GM19467 (cell line): Measurements from ENCODE around the gene CYB5RL.
"Not testable (repeated sequence)": the region's sequence is repeated elsewhere in the genome, so short reads cannot be mapped to it uniquely, and the experiment has no call there.

Experiments
- ATAC-seq: cut with Tn5 transposase; IDR thresholded peaks from one replicate; pipeline ENCODE4 v1.9.1; 2021; ENCODE audit warnings: mild to moderate bottlenecking, moderate library complexity; ENCODE audit not compliant: unreplicated experiment

CYB5RL gene

GRCh38 chr1:54191525-54191924 is 8.3 kb downstream of the CYB5RL start:
- ATAC-seq, result no peak

DNA sequence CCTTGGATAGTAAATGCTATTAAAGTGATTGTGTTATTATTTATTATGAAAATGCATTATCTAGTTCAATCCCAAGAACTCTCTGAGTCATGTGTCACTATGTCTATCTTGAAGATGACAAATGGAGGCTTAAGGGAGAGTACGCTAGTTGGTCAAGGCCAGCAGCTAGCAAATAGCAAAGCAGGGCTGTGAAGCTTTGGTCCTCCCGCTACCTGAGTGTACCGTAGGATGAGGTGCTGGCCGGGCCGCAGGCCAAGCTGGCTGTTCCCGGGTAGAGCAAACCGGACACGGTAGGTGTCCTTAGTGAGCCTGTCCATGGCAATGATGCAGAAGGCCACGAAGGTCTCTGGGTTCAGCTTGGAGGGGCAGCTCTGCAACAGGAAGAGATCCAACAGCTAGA is 9.3 kb downstream of the CYB5RL start:
- no peak for ATAC-seq

DNA sequence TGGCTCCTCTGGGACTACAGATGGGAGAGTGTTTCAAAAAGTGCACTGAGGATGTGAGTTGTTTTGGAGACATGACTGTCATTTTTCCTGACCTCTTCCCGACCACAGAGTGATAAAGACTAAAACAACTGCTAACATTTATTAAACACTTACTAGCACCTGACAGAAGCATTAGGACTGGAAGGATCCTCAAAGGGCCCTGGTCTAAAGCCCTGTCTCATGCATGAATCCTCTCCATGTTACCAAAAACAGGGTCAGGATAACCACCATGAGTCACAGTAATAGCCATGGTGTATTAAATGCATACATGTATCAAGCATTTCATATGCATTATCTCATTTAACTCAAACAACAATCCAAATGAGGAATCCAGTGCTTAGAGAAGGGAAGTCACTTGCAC is 11.5 kb downstream of the CYB5RL start:
- ATAC-seq, result no peak

- ATAC-seq, result no peak
Observed at GRCh38 chr1:54186056-54186455, 13.8 kb downstream of the CYB5RL start.

DNA sequence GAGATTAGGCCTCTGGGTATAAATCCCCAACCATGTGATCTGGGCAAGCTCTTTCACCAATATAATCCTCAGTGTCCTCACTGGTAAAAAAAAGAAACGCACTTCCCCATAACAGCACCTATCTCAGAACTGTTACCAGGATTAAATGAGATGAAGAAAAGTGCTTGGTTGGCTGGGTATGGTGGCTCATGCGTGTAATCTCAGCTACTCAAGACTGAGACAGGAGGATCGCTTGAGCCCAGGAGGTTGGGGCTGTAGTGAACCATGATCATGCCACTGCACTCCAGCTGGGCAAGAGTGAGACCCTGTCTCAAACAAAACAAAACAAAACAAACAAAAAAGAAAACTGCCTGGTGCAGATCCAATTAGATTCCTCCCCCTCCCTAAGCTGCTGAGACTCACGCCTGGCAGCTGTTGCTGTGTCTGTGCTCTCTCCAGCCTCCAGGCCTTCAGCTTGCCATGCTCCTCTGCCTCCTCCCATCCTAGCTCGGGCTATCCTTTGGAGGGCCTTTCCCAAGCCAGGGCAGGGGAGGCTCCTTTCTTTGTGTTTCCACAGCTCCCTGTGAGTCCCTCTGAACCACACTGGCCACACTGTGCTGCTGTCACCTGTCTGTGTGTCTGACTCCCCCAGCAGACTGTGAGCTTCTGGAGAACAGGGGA is 19.0 kb downstream of the CYB5RL start:
- ATAC-seq, result no peak

DNA sequence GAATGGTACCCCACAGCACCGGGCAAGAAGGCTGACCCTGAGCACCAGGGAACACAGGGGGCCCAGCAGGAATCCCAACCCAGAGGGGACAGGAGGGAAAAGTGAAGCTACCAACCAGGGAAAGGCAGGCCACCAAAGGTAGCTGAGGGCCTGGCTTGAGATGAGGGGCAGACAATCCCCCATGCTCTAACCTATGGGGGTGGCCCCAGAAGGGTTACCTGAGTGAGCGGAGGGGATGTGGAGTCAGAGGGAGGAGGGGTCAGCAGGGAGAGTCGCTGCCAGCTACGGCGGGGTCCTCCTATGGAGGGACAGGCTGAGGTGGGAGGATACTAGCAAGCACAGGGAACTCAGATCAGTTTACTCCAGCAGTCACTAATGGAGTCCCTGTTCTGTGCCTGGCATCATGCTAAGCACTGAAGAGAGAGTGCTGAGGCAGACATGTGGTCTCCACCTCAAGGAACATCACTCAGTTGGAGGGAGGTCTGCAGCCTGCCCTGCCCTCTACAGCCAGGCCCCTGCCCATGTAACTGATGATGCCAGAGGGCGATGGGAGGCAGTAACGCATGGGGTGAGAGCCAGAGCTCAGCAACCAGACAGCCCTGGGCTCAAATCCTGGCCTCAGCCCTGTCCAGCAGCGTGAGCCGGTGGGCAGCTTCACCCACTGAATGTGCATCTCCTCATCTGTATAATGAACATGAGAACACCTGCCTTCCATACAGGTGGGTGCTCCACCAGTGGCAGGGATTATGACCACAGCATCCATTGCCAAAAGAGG is 21.3 kb downstream of the CYB5RL start:
- ATAC-seq, result no peak

DNA sequence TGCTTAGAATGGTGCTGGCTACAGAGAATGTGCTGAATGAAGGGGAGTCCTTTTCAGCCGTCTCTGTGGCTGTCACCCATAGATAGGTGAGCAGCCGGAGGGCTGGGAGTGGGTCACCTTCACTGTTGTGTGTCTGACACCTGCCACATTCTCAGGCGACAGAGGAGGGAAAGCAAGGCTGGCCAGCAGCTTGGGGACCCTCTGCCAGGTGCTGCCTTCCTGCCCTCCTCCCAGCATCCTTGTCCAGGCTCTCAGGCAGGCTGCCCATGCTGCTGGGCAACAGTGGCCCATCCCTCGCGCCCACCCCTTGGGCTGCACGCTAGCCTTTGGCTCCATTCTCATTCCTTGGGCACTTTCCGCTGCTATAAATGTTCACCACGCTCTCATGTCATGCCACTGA is 22.1 kb downstream of the CYB5RL start:
- ATAC-seq, result no peak

- no peak for ATAC-seq
Observed at GRCh38 chr1:54176621-54177327, 23.1 kb downstream of the CYB5RL start.

GRCh38 chr1:54174106-54174505 is 25.7 kb downstream of the CYB5RL start:
- ATAC-seq, result no peak

DNA sequence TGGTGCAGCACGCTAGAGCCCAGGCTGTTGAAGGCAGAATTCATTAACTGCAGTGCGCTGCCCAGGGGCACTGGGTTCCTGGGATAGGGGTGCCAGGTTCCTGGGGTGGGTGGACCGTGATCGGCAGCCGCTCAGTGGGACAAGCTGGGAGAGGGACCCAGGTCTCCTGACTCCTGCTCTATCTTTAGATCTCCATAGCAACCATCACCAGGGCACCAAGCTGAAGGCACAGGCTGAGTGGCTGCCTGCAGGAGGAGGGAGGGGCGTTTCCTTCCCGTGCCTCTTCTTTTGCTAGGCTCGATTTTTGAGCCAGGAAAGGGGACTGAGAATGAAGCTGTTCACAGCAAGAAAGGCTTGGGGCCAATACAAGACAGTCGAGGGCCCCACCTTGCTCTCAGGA is 26.1 kb downstream of the CYB5RL start:
- no peak for ATAC-seq

GRCh38 chr1:54172614-54173599 is 26.9 kb downstream of the CYB5RL start:
- no peak for ATAC-seq

DNA sequence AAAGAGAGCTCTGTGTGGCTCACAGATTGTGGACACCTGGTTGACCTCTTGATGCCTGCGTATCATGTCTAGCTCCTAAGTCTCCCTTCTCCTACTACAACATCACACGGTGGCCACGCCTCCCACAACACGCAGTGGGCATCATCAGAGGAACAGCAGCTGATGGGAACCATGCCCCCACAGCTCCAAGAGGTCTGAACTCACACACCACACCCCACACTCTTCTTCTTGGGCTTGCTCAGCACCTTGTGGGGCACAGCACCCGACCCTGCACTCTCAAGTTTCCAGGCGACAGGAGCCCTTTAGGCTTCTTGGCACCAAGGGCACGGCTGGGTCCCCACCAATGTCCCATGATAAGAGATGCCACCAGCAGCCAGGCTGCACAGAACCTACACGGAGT is 28.2 kb downstream of the CYB5RL start:
- no peak for ATAC-seq

DNA sequence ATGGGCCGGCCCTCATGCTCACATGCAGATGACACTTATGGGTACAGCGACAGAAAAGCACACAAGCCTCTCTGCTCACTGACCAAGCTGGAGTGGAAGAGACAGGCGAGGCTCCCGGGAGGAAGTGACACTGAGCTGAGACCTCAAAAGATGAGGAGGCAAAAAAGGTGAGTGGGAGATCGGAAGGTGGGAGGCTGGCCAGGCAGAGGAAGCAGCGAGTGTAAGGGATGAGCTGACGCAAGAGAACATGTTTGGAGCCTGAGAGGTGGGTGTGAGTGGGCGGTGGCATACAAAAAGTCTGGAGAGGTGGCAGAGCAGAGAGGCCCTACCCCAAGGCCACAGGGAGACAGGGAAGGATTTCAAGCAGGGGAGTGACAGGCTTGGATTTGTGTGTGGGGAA is 28.8 kb downstream of the CYB5RL start:
- no peak for ATAC-seq

GRCh38 chr1:54169068-54169467 is 30.8 kb downstream of the CYB5RL start:
- ATAC-seq, result no peak

DNA sequence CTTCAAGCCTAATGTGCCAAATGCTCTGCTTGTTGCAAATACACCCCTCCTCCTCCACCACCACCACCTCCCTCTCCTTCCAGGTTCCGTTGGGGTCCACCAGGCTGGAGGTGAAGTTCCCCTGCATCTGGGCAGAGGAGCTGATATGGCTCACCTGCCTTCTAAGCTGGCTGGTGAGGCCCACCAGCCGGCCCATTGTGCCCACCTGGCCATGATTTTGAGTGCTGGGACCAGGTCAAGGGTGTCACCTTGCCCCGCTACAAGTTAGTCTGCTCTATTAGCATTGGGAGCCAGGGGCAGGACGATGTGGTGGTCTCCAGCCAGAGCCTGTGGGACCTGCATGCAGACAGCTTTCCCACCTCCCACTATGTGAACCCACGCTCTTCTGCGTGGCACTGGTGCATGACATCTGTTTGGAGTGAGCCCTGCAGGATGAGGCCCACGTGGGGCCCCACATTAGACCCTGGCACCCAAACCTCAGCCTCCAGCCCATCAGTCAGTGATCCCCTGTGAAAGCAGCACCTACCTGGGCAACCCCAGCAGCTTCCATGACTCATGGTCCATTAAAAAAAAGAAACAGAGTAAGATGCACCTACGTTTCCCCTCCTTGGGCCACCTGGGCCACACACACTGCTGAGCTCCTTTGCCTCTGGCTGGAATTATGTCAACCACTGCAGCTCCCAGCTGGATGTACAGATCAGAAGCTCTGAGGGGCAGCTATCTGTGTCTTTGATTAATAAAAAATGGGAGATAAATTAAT is 31.4 kb downstream of the CYB5RL start:
- ATAC-seq, result no peak

- ATAC-seq, result no peak
Observed at GRCh38 chr1:54167422-54168139, 32.2 kb downstream of the CYB5RL start.

GRCh38 chr1:54166357-54166756 is 33.5 kb downstream of the CYB5RL start:
- ATAC-seq, result not testable (repeated sequence)

DNA sequence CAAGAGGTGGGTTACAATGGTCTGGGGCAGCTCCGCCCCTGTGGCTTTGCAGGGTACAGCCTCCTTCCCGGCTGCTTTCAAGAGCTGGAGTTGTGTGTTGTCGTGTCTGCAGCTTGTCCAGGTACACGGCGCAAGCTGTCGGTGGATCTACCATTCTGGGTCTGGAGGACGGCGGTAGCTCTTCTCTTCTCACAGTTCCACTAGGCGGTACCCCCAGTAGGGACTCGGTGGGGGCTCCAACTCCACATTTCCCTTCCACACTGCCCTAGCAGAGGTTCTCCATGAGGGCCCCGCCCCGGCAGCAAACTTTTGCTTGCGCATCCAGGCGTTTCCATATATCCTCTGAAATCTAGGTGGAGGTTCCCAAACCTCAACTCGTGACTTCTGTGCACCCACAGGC is 34.7 kb downstream of the CYB5RL start:
- no peak for ATAC-seq

DNA sequence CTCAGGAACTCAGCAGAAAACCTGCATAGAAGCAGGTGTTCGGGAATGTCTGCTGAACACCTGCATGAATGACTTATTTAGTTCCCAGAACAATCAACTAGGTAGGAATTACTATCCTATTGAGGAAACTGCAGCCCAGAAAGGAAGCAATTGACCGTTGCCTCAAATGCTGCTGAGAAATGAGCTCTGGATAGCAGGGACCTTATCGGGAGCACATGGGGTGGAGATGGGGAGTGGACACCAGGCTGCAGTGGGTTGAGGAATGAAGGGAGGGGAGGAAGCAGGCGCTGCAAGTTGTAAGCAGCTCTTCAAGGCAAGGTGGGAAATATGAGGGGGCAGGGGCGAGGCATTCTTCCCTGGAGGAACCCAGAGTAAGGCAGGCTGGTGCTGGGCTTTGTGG is 36.3 kb downstream of the CYB5RL start:
- ATAC-seq, result no peak
